ENCODE data around the gene PAQR7.

Gene PAQR7

DNA sequence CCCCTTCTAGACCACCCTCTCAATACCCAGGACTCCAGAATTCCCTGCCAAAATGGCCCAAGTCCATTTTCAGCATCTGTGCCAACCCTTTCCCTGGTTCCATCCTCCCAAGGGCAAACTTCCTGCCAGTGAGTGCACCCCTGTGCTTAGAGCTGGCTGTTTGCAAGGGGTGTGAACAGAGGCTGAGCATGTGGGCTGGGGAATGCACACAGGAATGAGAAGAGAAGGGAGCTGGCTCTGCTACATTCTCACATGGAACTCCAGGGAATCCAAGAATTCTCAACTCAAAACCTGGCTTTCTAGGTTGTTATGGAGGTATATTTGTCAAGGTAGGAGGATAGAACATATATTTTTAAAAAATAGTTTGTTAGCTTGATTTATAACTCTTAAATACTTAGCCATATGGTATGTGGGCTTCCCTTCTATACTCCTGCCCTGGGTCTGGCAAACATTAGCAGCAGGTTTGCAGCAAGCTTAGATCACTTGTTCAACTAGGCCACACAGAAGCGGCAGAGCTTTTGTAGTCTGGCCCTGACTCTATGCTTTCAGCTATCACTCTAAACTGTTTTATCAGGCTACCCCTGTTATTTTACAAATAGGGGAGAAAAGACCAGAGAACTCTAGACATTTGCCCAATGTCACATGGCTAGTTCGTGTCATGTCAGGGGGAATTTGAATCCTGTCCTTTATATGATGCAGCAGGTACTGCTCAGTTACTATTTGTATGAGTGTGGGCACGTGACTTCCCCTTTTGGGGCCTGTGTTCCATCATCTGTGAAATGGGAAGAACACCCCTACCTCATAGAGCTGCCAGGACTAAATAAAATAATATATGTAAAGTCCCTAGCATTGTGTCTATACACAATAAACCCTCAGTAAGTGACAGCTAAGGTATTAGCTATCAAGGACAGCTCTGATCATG lies 38.8 kb upstream of the PAQR7 start:
- Histone ChIP-seq H3K9ac (ENCODE audit: low read length) (no peak overlapping the region; the same call in 1 of the 2 replicates), H3K36me3 (replicated peaks; ENCODE audit: low read depth, low read length) (no peaks in the 10 kb centered on the region), H2AFZ (ENCODE audit: low read depth, low read length) (peak overlapping the region; percentile 88), H3K27me3 (ENCODE audit: low read depth, low read length) (no peaks in the 10 kb centered on the region), H3K27ac (ENCODE audit: low read length) (no peak overlapping the region), H3K4me1 (ENCODE audit: low read length) (peaks cover 12% of the 10 kb centered on the region), H3K9me3 (ENCODE audit: insufficient read depth, low read length) (no peaks in the 10 kb centered on the region), H3K79me2 (ENCODE audit: low read length) (no peaks in the 10 kb centered on the region), H3K4me2 (ENCODE audit: low read length) (peak overlapping the region; percentile 56), H3K4me3 (ENCODE audit: low read length) (no peak overlapping the region), H4K20me1 (ENCODE audit: insufficient read depth, low read length) (no peaks in the 10 kb centered on the region)
- TF ChIP-seq, protein P1, sequence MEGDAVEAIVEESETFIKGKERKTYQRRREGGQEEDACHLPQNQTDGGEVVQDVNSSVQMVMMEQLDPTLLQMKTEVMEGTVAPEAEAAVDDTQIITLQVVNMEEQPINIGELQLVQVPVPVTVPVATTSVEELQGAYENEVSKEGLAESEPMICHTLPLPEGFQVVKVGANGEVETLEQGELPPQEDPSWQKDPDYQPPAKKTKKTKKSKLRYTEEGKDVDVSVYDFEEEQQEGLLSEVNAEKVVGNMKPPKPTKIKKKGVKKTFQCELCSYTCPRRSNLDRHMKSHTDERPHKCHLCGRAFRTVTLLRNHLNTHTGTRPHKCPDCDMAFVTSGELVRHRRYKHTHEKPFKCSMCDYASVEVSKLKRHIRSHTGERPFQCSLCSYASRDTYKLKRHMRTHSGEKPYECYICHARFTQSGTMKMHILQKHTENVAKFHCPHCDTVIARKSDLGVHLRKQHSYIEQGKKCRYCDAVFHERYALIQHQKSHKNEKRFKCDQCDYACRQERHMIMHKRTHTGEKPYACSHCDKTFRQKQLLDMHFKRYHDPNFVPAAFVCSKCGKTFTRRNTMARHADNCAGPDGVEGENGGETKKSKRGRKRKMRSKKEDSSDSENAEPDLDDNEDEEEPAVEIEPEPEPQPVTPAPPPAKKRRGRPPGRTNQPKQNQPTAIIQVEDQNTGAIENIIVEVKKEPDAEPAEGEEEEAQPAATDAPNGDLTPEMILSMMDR (IDR thresholded peaks at IDR 0.05; ENCODE audit: low read depth, low read length): no peak
- TF ChIP-seq EZH2phosphoT487 (IDR thresholded peaks at IDR 0.05; ENCODE audit: low read depth): no peak

DNA sequence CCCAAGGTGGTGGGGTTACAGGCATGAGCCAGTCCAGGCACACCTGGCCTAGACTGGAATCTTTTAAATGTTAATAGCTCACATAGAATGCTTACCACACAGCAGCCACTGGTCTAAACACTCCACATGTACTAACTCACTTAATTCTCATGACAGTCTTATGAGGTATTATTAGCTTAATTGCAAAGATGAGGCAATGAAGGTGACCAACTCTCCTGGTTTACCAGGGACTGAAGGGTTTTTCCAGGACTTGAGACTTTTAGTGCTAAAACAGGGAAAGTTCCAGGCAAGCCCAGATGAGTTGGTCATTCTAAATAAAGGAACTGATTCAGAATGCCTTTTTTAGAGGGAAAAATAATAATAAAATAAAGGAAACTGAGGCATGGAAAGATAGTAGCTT lies 37.7 kb upstream of the PAQR7 start:
- no peaks in the 10 kb centered on the region for H3K9me3 ChIP-seq (ENCODE audit: insufficient read depth, low read length)
- no peak overlapping the region for H3K4me3 ChIP-seq (ENCODE audit: low read length)
- H3K4me2 ChIP-seq (ENCODE audit: low read length): no peak overlapping the region
- no peak for TF ChIP-seq EZH2phosphoT487 (IDR thresholded peaks at IDR 0.05; ENCODE audit: low read depth)
- TF ChIP-seq, protein P1 (IDR thresholded peaks at IDR 0.05; ENCODE audit: low read depth, low read length): no peak
- H3K27ac ChIP-seq (ENCODE audit: low read length): no peak overlapping the region
- no peak overlapping the region for H2AFZ ChIP-seq (ENCODE audit: low read depth, low read length)
- H3K27me3 ChIP-seq (ENCODE audit: low read depth, low read length): no peaks in the 10 kb centered on the region
- H3K9ac ChIP-seq (ENCODE audit: low read length): no peak overlapping the region
- H3K4me1 ChIP-seq (ENCODE audit: low read length): peaks cover 12% of the 10 kb centered on the region
- H3K79me2 ChIP-seq (ENCODE audit: low read length): no peaks in the 10 kb centered on the region
- no peaks in the 10 kb centered on the region for H3K36me3 ChIP-seq (replicated peaks; ENCODE audit: low read depth, low read length)
- H4K20me1 ChIP-seq (ENCODE audit: insufficient read depth, low read length): no peaks in the 10 kb centered on the region

DNA sequence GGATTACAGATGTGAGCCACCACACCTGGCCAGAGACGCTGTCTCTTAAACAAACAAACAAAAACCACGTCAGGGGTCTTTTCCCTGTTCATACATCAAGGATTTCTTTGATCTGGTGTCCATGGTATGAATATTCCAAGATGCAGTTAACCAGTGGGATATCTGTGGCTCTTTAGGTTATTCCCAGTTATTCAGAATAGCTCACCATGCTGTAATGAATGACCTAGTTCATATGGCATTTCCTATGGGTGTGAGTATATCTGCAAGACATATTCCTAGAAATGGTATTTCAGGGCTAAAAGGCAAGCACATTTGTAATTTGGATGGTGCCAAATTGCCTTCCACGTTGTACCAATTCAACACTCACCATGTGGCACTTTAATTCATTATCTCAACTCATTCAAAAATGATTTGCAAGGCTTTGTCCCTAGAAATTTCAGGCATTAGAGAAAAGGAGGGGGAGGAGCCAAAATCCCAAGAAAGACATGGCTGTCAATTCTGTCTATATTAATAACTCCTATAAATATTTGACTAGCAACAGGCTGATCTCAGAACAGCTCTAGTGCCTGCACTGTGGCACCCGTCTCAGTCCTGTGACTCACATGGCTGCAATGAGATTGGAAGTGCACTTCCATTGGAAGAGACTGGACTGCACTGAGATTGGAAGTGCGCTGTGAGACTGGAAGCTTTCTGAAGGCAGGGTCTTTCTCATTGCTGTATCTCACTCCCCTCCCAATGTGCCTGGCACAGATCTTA lies 36.7 kb upstream of the PAQR7 start:
- Histone ChIP-seq H2AFZ (ENCODE audit: low read depth, low read length) (no peak overlapping the region), H3K4me1 (ENCODE audit: low read length) (peaks cover 12% of the 10 kb centered on the region), H3K27ac (ENCODE audit: low read length) (no peak overlapping the region), H3K79me2 (ENCODE audit: low read length) (no peaks in the 10 kb centered on the region), H3K9me3 (ENCODE audit: insufficient read depth, low read length) (no peaks in the 10 kb centered on the region), H3K27me3 (ENCODE audit: low read depth, low read length) (no peaks in the 10 kb centered on the region), H3K36me3 (replicated peaks; ENCODE audit: low read depth, low read length) (no peaks in the 10 kb centered on the region), H3K9ac (ENCODE audit: low read length) (no peak overlapping the region), H3K4me2 (ENCODE audit: low read length) (no peak overlapping the region), H4K20me1 (ENCODE audit: insufficient read depth, low read length) (no peaks in the 10 kb centered on the region), H3K4me3 (ENCODE audit: low read length) (no peak overlapping the region)
- TF ChIP-seq, protein P1 (IDR thresholded peaks at IDR 0.05; ENCODE audit: low read depth, low read length): no peak
- TF ChIP-seq EZH2phosphoT487 (IDR thresholded peaks at IDR 0.05; ENCODE audit: low read depth): no peak

DNA sequence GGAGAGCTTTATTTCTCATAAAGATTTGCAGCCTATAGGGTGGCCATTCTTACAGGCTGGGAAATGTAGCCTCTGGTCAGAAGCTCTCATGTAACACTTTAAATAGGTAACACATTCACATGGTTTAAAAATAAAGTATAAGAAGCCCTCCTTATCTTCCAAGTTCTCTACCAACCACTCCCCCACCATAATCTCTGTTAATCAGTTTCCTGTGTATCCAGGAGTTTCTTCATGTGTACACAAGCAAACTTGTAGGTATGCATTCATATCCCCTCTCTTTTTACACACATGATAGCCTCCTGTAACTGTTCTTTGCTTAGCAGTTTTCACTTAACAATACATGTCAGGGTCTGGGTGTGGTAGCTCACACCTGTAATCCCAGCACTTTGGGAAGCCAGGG lies 35.7 kb upstream of the PAQR7 start:
- Histone ChIP-seq H3K36me3 (replicated peaks; ENCODE audit: low read depth, low read length) (no peaks in the 10 kb centered on the region), H3K9ac (ENCODE audit: low read length) (no peak overlapping the region), H3K4me2 (ENCODE audit: low read length) (no peak overlapping the region), H3K27me3 (ENCODE audit: low read depth, low read length) (no peaks in the 10 kb centered on the region), H3K79me2 (ENCODE audit: low read length) (peaks cover under 1% of the 10 kb centered on the region; the same call in 1 of the 2 replicates), H3K4me3 (ENCODE audit: low read length) (no peak overlapping the region), H3K27ac (ENCODE audit: low read length) (no peak overlapping the region), H3K4me1 (ENCODE audit: low read length) (peaks cover 15% of the 10 kb centered on the region), H4K20me1 (ENCODE audit: insufficient read depth, low read length) (no peaks in the 10 kb centered on the region), H3K9me3 (ENCODE audit: insufficient read depth, low read length) (no peaks in the 10 kb centered on the region), H2AFZ (ENCODE audit: low read depth, low read length) (no peak overlapping the region)
- TF ChIP-seq, protein P1 (IDR thresholded peaks at IDR 0.05; ENCODE audit: low read depth, low read length): no peak
- TF ChIP-seq EZH2phosphoT487 (IDR thresholded peaks at IDR 0.05; ENCODE audit: low read depth): no peak
